Kidney (tissue), 14 donors: ENCODE results near the gene ANKRD44. TPM values are rescaled to one million over a fixed set of nuclear protein-coding genes. Genes with fewer than 3 reads are reported as not detected.
A peak's percentile ranks its signal among the peaks of the same experiment; 100 is the strongest.
"Not testable (repeated sequence)": the region's sequence is repeated elsewhere in the genome, so short reads cannot be mapped to it uniquely, and the experiment has no call there.

Experiments used
- DNase-seq, 5 donors: peaks; one replicate each; pipeline ENCODE4 v3.0.0-alpha.2; 2013 to 2020
- FAIRE-seq: peaks from 2 replicates; lab custom pipeline; 2012; peaks lifted over from hg19 to GRCh38; lab: Jason Lieb, UNC
- H3K27ac ChIP-seq, 2 donors: one replicate each; pipeline ENCODE4 v1.7.0; 2013; ENCODE audit warnings: low read depth in 2 of 2, low read length in 2 of 2, inconsistent platforms in 1 of 2
- H3K27me3 ChIP-seq: one replicate; pipeline ENCODE4 v1.7.1; 2013; ENCODE audit warnings: low read length, inconsistent platforms; ENCODE audit not compliant: control insufficient read depth, insufficient read depth
- H3K36me3 ChIP-seq, 3 donors: one replicate each; pipeline versions ENCODE4 v1.7.0 to v1.7.1; 2013; ENCODE audit warnings: low read length in 3 of 3, control low read depth in 1 of 3, inconsistent platforms in 1 of 3; ENCODE audit not compliant: insufficient read depth in 3 of 3, control insufficient read depth in 2 of 3
- H3K4me1 ChIP-seq, 3 donors: one replicate each; pipeline versions ENCODE4 v1.7.0 to v1.7.1; 2013; ENCODE audit warnings: low read length in 3 of 3, inconsistent platforms in 1 of 3, low read depth in 1 of 3; ENCODE audit not compliant: control insufficient read depth in 2 of 3, insufficient read depth in 2 of 3
- H3K4me3 ChIP-seq, 3 donors: one replicate each; pipeline versions ENCODE4 v1.7.0 to v1.8.1; 2013; ENCODE audit warnings: low read length in 3 of 3, control low read depth in 1 of 3, inconsistent platforms in 1 of 3
- H3K9ac ChIP-seq, 3 donors: one replicate each; pipeline versions ENCODE4 v1.7.0 to v1.7.1; 2013; ENCODE audit warnings: low read length in 3 of 3, control low read depth in 1 of 3, inconsistent platforms in 1 of 3
- H3K9me3 ChIP-seq, 3 donors: one replicate each; pipeline versions ENCODE4 v1.7.0 to v1.7.1; 2013; ENCODE audit warnings: low read length in 3 of 3, control low read depth in 1 of 3, inconsistent platforms in 1 of 3; ENCODE audit not compliant: control insufficient read depth in 2 of 3, insufficient read depth in 1 of 3
- CTCF ChIP-seq: IDR thresholded peaks from 3 replicates; pipeline ENCODE4 v1.5.1; 2012; ENCODE audit warnings: mild to moderate bottlenecking, moderate library complexity, borderline replicate concordance; ENCODE audit not compliant: insufficient read depth; ENCODE audit errors: extremely low read depth
- intact Hi-C: fragments of 100-400 bp; cut with DNase I; formaldehyde crosslinking; loops from one replicate; pipeline ENCODE4 v1.11.1; 2022
- polyA plus RNA-seq: library from polyadenylated mRNA; stranded (reverse); fragments of 350-450 nt; fragmentation: Illumina TruSeq; extraction: RNeasy Lipid Tissue Mini Kit (QIAGEN cat#74804); gene quantifications from one replicate; pipeline ENCODE4 v1.2.3, GENCODE V29; 2014; ENCODE audit warnings: low read depth, low replicate concordance; ENCODE audit not compliant: insufficient read depth
- total RNA-seq: library from RNA; stranded (reverse); fragmentation: NEBNext Ultra II Directional; extraction: Animal tissue kit (Norgen Biotek cat#: 25700); gene quantifications from one replicate; pipeline ENCODE4 v1.2.1, GENCODE V29; 2021
- donor health status: control.
- donor health status: control.
- donor health status: control.
- donor health status: control.
- donor health status: control.
- donor health status: DM: yes; HTN: yes; CAD: no.
- donor health status: Normal renal cell carcinoma (clear cell type).

Gene ANKRD44
- total and polyA plus RNA-seq, 2 donors from 2014 or later: 2.2 to 39.2 TPM

- peak; percentile 77 for TF ChIP-seq CTCF
- no peak overlapping the region for H3K4me3 ChIP-seq
- H3K9me3 ChIP-seq: no peaks in the 10 kb centered on the region
- DNase-seq (peak in 2 of 5 donors; percentile 55 to 70), FAIRE-seq (peak; percentile 29)
- H3K27me3 ChIP-seq: no peaks in the 10 kb centered on the region
- H3K9ac ChIP-seq: no peak overlapping the region
- H3K4me1 ChIP-seq: no peaks in the 10 kb centered on the region
- intact Hi-C loops: no loop called here
- no peak overlapping the region for H3K27ac ChIP-seq
- H3K36me3 ChIP-seq: no peaks in the 10 kb centered on the region
Measured at GRCh38 chr2:197011801-197012641, 298.6 kb downstream of the ANKRD44 start.

- intact Hi-C loops: no loop called here
- TF ChIP-seq CTCF: no peak
- H3K36me3 ChIP-seq: no peaks in the 10 kb centered on the region
- DNase-seq (no peak), FAIRE-seq (no peak)
- H3K4me1 ChIP-seq: no peaks in the 10 kb centered on the region
- H3K27ac ChIP-seq: no peak overlapping the region
- no peaks in the 10 kb centered on the region for H3K27me3 ChIP-seq
- no peaks in the 10 kb centered on the region for H3K9me3 ChIP-seq
- H3K4me3 ChIP-seq: no peak overlapping the region
- no peak overlapping the region for H3K9ac ChIP-seq
Measured at GRCh38 chr2:197011021-197011417, 299.6 kb downstream of the ANKRD44 start.

DNA sequence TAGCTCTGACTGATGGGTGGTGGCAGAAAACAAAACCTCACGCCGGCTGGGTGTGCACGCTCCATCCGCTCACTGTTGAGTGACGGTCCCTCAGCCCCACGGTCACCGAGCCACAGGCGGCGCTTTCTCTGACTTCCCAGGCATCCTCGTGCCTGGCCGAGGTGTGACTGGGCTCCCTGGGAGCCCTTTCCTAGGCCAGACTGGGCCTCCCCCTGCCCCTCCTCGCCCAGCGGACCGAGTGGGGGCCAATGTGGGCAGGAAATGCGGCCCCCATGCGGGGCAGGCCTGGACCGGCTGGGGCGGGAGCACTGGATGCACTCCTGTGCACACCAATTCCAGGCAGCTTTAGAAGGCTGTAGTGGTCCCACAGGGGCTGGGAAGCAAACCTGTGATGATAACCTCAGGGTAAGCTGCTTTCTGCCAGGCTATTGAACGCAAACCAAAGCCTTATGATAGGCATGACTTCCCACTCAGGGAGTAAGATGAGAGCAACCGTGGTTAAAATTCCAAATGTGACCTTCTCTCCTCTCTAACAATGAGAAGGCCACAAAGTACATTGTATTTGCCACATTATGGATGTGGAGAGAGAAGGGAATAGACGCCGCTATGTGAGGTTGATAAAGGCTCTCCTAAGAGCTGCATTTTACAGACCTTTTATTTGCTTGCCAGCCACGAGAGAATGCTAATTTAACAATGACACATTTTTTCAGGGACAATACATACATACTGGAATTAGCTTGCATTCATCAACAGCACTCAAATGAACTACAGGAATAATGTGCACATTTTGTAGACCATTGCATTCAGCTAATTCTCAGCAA, 300.2 kb downstream of the ANKRD44 start:
- DNase-seq (no peak), FAIRE-seq (no peak)
- no peaks in the 10 kb centered on the region for H3K4me1 ChIP-seq
- H3K9ac ChIP-seq: no peak overlapping the region
- H3K27ac ChIP-seq: no peak overlapping the region
- intact Hi-C loops: no loop called here
- H3K9me3 ChIP-seq: no peaks in the 10 kb centered on the region
- TF ChIP-seq CTCF: no peak
- H3K27me3 ChIP-seq: no peaks in the 10 kb centered on the region
- H3K4me3 ChIP-seq: no peak overlapping the region
- no peaks in the 10 kb centered on the region for H3K36me3 ChIP-seq

GRCh38 chr2:197008741-197009341, 301.7 kb downstream of the ANKRD44 start:
- H3K36me3 ChIP-seq, H3K4me3 ChIP-seq, DNase-seq, intact Hi-C loops, H3K27ac ChIP-seq, FAIRE-seq, H3K9ac ChIP-seq, H3K9me3 ChIP-seq, H3K27me3 ChIP-seq, H3K4me1 ChIP-seq: not testable (repeated sequence)
